HepG2 (cell line): ENCODE results near the gene AGTPBP1. TPM values are rescaled to one million over a fixed set of nuclear protein-coding genes. Genes with fewer than 3 reads are reported as not detected.

Experiments used
- ATAC-seq: fragments of 200-7000 bp; cut with Tn5 transposase; 3 replicates; pipeline ENCODE4 v1.9.1; 2020; ENCODE audit warnings: mild to moderate bottlenecking, moderate library complexity
- BruUV-seq: library from RNA; stranded (reverse); fragments of 400-500 nt; replicated peaks from 2 replicates; lab custom pipeline; 2021; lab: Mats Ljungman, UMichigan
- CTCF ChIA-PET: fragments of 300-600 bp; formaldehyde crosslinking; extraction: SDS; loops from one replicate; lab custom pipeline; 2021; ENCODE audit warnings: low total read pairs, inconsistent platforms, low intra/inter-chr PET ratio; lab: Yijun Ruan, JAX
- POLR2A ChIA-PET: fragments of 350-600 bp; sonication (Branson Sonifier 250); formaldehyde crosslinking; loops from one replicate; lab custom pipeline; 2020; ENCODE audit warnings: antibody characterized with exemption, inconsistent platforms; lab: Yijun Ruan, JAX
- DNase-seq: peaks from one replicate; pipeline ENCODE4 v3.0.0-alpha.2; 2015; ENCODE audit warnings: low spot score
- FAIRE-seq: peaks from 3 replicates; lab custom pipeline; 2011; peaks lifted over from hg19 to GRCh38; lab: Jason Lieb, UNC
- H2AFZ ChIP-seq: one replicate; pipeline ENCODE4 v1.6.1; 2011; ENCODE audit warnings: low read length, inconsistent platforms
- H3K27ac ChIP-seq: fragments of 300-600 bp; 3 replicates; pipeline ENCODE4 v1.8.0; 2011; ENCODE audit warnings: mixed run types, mild to moderate bottlenecking, mixed read lengths, low read length, inconsistent platforms; ENCODE audit not compliant: insufficient read depth; ENCODE audit errors: extremely low read length
- H3K27me3 ChIP-seq, 2 experiments: fragments of 200-600 bp in 1 of 2; 2 replicates in 1 of 2; 3 replicates in 1 of 2; pipeline versions ENCODE4 v1.6.0 to v1.8.0; 2011; ENCODE audit warnings: low read length in 2 of 2, mild to moderate bottlenecking in 2 of 2, moderate library complexity in 2 of 2, inconsistent platforms in 1 of 2; ENCODE audit not compliant: insufficient read depth in 2 of 2, control insufficient read depth in 1 of 2
- H3K36me3 ChIP-seq, 2 experiments: fragments of 200-600 bp in 1 of 2; replicated peaks in 1 of 2; 2 replicates in 1 of 2; 3 replicates in 1 of 2; pipeline versions ENCODE4 v1.5.1 to v1.8.0; 2011; ENCODE audit warnings: low read length in 2 of 2, inconsistent platforms in 1 of 2; ENCODE audit not compliant: insufficient read depth in 2 of 2, control insufficient read depth in 1 of 2
- H3K4me1 ChIP-seq: 2 replicates; pipeline ENCODE4 v1.5.1; 2012; ENCODE audit warnings: low read length, inconsistent platforms; ENCODE audit not compliant: insufficient read depth
- H3K4me2 ChIP-seq: 2 replicates; pipeline ENCODE4 v1.6.0; 2011; ENCODE audit warnings: low read depth, low read length, inconsistent platforms
- H3K4me3 ChIP-seq, 3 experiments: fragments of 200-600 bp in 1 of 3; sonication (generic), shearing (Covaris generic) in 1 of 3; replicated peaks in 1 of 3; 2 replicates each; pipeline ENCODE4 v1.5.1; 2011 to 2016; ENCODE audit warnings: low read length in 3 of 3, inconsistent platforms in 2 of 3, low read depth in 2 of 3, mild to moderate bottlenecking in 2 of 3, control low read depth in 1 of 3, mixed read lengths in 1 of 3; ENCODE audit not compliant: insufficient read depth in 1 of 3
- H3K79me2 ChIP-seq: one replicate; pipeline ENCODE4 v1.6.1; 2011; ENCODE audit warnings: low read length, inconsistent platforms; ENCODE audit not compliant: insufficient read depth
- H3K9ac ChIP-seq: 2 replicates; pipeline ENCODE4 v1.6.0; 2011; ENCODE audit warnings: mild to moderate bottlenecking, low read depth, low read length, inconsistent platforms; ENCODE audit not compliant: insufficient read depth
- H3K9me3 ChIP-seq: 2 replicates; pipeline ENCODE4 v1.5.1; 2012; ENCODE audit warnings: mild to moderate bottlenecking, low read length
- H4K20me1 ChIP-seq: 2 replicates; pipeline ENCODE4 v1.6.0; 2011; ENCODE audit warnings: inconsistent platforms, mild to moderate bottlenecking, low read length, moderate library complexity; ENCODE audit not compliant: insufficient read depth
- ARID4A ChIP-seq: sonication (generic); formaldehyde crosslinking; IDR thresholded peaks from 2 replicates; pipeline ENCODE4 v1.5.0; 2020; ENCODE audit warnings: mild to moderate bottlenecking, missing genetic modification reagents, borderline replicate concordance
- ARID5B ChIP-seq: IDR thresholded peaks from 2 replicates; pipeline ENCODE4 v1.4.0; 2020; ENCODE audit warnings: mild to moderate bottlenecking, missing genetic modification reagents
- MBD4 ChIP-seq: IDR thresholded peaks from 2 replicates; pipeline ENCODE4 v1.6.1; 2012; ENCODE audit warnings: low read length, inconsistent platforms, borderline replicate concordance
- ZNF878 ChIP-seq: sonication (generic); formaldehyde crosslinking; IDR thresholded peaks from 2 replicates; pipeline ENCODE4 v1.8.1; 2023; ENCODE audit warnings: mild to moderate bottlenecking, missing genetic modification reagents, moderate library complexity
- WGBS: methylation state at CpG from one replicate; pipeline ENCODE4 v1.1.6; 2017; ENCODE audit warnings: low lambda C conversion rate; 5-methylcytosine and 5-hydroxymethylcytosine counted together
- in situ Hi-C: cut with HindIII; loops from 2 replicates; pipeline ENCODE4 v1.10.0; 2017; ENCODE audit warnings: low pct_unique_long_range_greater_than_20kb; ENCODE audit not compliant: extremely low pct_ligation_motif_present
- intact Hi-C: fragments of 100-400 bp; cut with micrococcal nuclease; formaldehyde crosslinking; loops from one replicate; pipeline ENCODE4 v1.10.0; 2022; ENCODE audit not compliant: unreplicated experiment
- polyA plus RNA-seq, 8 experiments: library from polyadenylated mRNA; depleted of rRNA in 3 of 8; stranded (reverse) in 7 of 8; unstranded in 1 of 8; fragments of >200 nt; fragmentation: Illumina TruSeq in 4 of 8; extraction: Trizol in 4 of 8; gene quantifications; 2 replicates each; pipeline versions ENCODE4 v1.2.1 to v1.2.3, GENCODE V29; 2011 to 2016; ENCODE audit warnings: low read depth in 4 of 8, missing spikeins in 1 of 8, mixed read lengths in 1 of 8; ENCODE audit not compliant: insufficient read depth in 1 of 8
- total RNA-seq, 5 experiments: library from RNA; depleted of rRNA; stranded (reverse); fragments of >200 nt; fragmentation: Illumina TruSeq; extraction: Trizol; gene quantifications; 2 replicates each; pipeline ENCODE4 v1.2.3, GENCODE V29; 2016; ENCODE audit warnings: low read depth in 1 of 5

The AGTPBP1 gene
- total and polyA plus RNA-seq, 2 of the 13 experiments (the other 11 are each of a cell fraction or from before 2014, with no cell fraction given) = 9.7 to 22.3 TPM

GRCh38 chr9:85602742-85603141, 139.0 kb downstream of the AGTPBP1 start:
- H3K4me3 ChIP-seq = no peak overlapping the region
- H3K36me3 ChIP-seq = no peaks in the 10 kb centered on the region; a peak in 1 of 5 replicates
- H3K27me3 ChIP-seq = no peaks in the 10 kb centered on the region
- H3K4me1 ChIP-seq = no peaks in the 10 kb centered on the region
- ATAC-seq (no peak), FAIRE-seq (no peak), DNase-seq (no peak)
- no peaks in the 10 kb centered on the region for H3K79me2 ChIP-seq
- no peak overlapping the region for H3K4me2 ChIP-seq
- ChIA-PET POLR2A (no interaction called here), CTCF (no interaction called here)
- in situ Hi-C loops = no loop called here
- H3K9ac ChIP-seq = no peak overlapping the region
- BruUV-seq = no TSS peak
- intact Hi-C loops = no loop called here
- no peak overlapping the region for H3K27ac ChIP-seq
- WGBS = 96% methylated on average over 4 of the region's 6 CpGs
- no peak for TF ChIP-seq ZNF878 (CRISPR knock-in tag)
- no peak overlapping the region for H2AFZ ChIP-seq
- no peaks in the 10 kb centered on the region for H3K9me3 ChIP-seq
- no peaks in the 10 kb centered on the region for H4K20me1 ChIP-seq

GRCh38 chr9:85600675-85601263, 141.0 kb downstream of the AGTPBP1 start:
- ATAC-seq = no peak
- in situ Hi-C loops (no loop called here), intact Hi-C loops (loop anchor here (1.0 kb wide), 1 partner anchor 23 kb away; no protein-coding TSS in a partner anchor)
- 93% methylated on average over 3 of the region's 8 CpGs for WGBS
- H2AFZ ChIP-seq = no peak overlapping the region
- no peak for DNase-seq
- no peak overlapping the region for H3K4me3 ChIP-seq
- H3K4me2 ChIP-seq = no peak overlapping the region
- no peak overlapping the region for H3K27ac ChIP-seq
- H3K9ac ChIP-seq = no peak overlapping the region
- BruUV-seq = no TSS peak
- FAIRE-seq = no peak
- CTCF ChIA-PET = no interaction called here
- no peaks in the 10 kb centered on the region for H3K79me2 ChIP-seq
- H3K36me3 ChIP-seq = no peaks in the 10 kb centered on the region; a peak in 1 of 5 replicates
- H3K9me3 ChIP-seq = no peaks in the 10 kb centered on the region
- POLR2A ChIA-PET = no interaction called here
- no peaks in the 10 kb centered on the region for H3K4me1 ChIP-seq
- no peaks in the 10 kb centered on the region for H4K20me1 ChIP-seq
- H3K27me3 ChIP-seq = no peaks in the 10 kb centered on the region
- TF ChIP-seq ARID4A (CRISPR knock-in tag) (no peak), MBD4 (no peak), ARID5B (no peak)
